Spleen (tissue), 7 donors: Measurements from ENCODE around the gene NXN.

Experiments
- CTCF ChIP-seq, 11 experiments: fragments of 200-600 bp in 7 of 11; fragments of 450-650 bp in 4 of 11; sonication (generic) in 4 of 11; IDR thresholded peaks in 8 of 11; conservative IDR thresholded peaks in 3 of 11; 1 replicate in 7 of 11; 2 replicates in 4 of 11; pipeline versions ENCODE4 v1.4.0 to v1.8.0; 2016 to 2021; ENCODE audit warnings: antibody characterized with exemption in 11 of 11, inconsistent platforms in 4 of 11, mild to moderate bottlenecking in 1 of 11
- POLR2A ChIP-seq, 3 donors: fragments of 450-650 bp; IDR thresholded peaks; one replicate each; pipeline ENCODE4 v1.5.1; 2017; ENCODE audit warnings: antibody characterized with exemption in 3 of 3, mild to moderate bottlenecking in 1 of 3
- donor health status: DM: no; HTN: no; CAD: no; lungs with moderate emphysema.
- donor health status: DM: no; HTN: no; CAD: no.
- donor health status: DM: no; HTN: no; CAD: no.

- no peak for TF ChIP-seq POLR2A (IDR thresholded peaks at IDR 0.05)
- TF ChIP-seq CTCF (IDR thresholded peaks at IDR 0.05 in 8 of 11, conservative IDR thresholded peaks at IDR 0.05 in 3 of 11): no peak
Observed at GRCh38 chr17:969811-970355, 9.7 kb downstream of the NXN start.
